ENCODE results near the gene FAM47C.
"Not testable (repeated sequence)": the region's sequence is repeated elsewhere in the genome, so short reads cannot be mapped to it uniquely, and the experiment has no call there.

The FAM47C gene
- long read RNA-seq, result 0 reads

GRCh38 chrX:37008182-37008581 is at the start of gene FAM47C:
Gene FAM47C (plus strand): TSS chrX:37008366. CDS start chrX:37008411, 45 bp downstream.
- not testable (repeated sequence) for DNase-seq (ENCODE audit: low read depth in 1 of 2, low spot score in 1 of 2); H3K4me3 ChIP-seq (replicated peaks; ENCODE audit: insufficient read depth, low read length); H3K27me3 ChIP-seq (ENCODE audit: insufficient read depth, poor library complexity, severe bottlenecking); H3K27ac ChIP-seq (replicated peaks)

GRCh38 chrX:36961590-36961989 is 46.6 kb upstream of the FAM47C start:
- DNase-seq (ENCODE audit: low read depth in 1 of 2, low spot score in 1 of 2), result no peak
- Histone ChIP-seq H3K27me3 (ENCODE audit: insufficient read depth, poor library complexity, severe bottlenecking) (no peaks in the 10 kb centered on the region), H3K27ac (replicated peaks) (no peak overlapping the region), H3K4me3 (replicated peaks; ENCODE audit: insufficient read depth, low read length) (no peak overlapping the region)
- TF ChIP-seq REST (IDR thresholded peaks at IDR 0.05; ENCODE audit: insufficient replicate concordance, low read depth) (no peak), SPI1 (IDR thresholded peaks at IDR 0.05; ENCODE audit: borderline replicate concordance, low read depth) (no peak), CTCF (IDR thresholded peaks at IDR 0.05; ENCODE audit: insufficient read depth, low read length) (no peak), GABPA (IDR thresholded peaks at IDR 0.05; ENCODE audit: low read depth) (no peak), POLR2AphosphoS5 (IDR thresholded peaks at IDR 0.05; ENCODE audit: low read depth) (no peak)

GRCh38 chrX:36963069-36963808 is 44.9 kb upstream of the FAM47C start:
- H3K27ac ChIP-seq (replicated peaks), result no peak overlapping the region
- H3K27me3 ChIP-seq (ENCODE audit: insufficient read depth, poor library complexity, severe bottlenecking), result peaks cover 1% of the 10 kb centered on the region
- no peak for TF ChIP-seq CTCF (IDR thresholded peaks at IDR 0.05; ENCODE audit: insufficient read depth, low read length)
- no peak overlapping the region for H3K4me3 ChIP-seq (replicated peaks; ENCODE audit: insufficient read depth, low read length)
- DNase-seq (ENCODE audit: low read depth in 1 of 2, low spot score in 1 of 2), result no peak

- H3K4me3 ChIP-seq (replicated peaks; ENCODE audit: insufficient read depth, low read length), result no peak overlapping the region
- DNase-seq (ENCODE audit: low read depth in 1 of 2, low spot score in 1 of 2), result no peak
- H3K27ac ChIP-seq (replicated peaks), result no peak overlapping the region
- peaks cover 3% of the 10 kb centered on the region for H3K27me3 ChIP-seq (ENCODE audit: insufficient read depth, poor library complexity, severe bottlenecking)
- TF ChIP-seq GABPA (IDR thresholded peaks at IDR 0.05; ENCODE audit: low read depth) (no peak), REST (IDR thresholded peaks at IDR 0.05; ENCODE audit: insufficient replicate concordance, low read depth) (no peak), CTCF (IDR thresholded peaks at IDR 0.05; ENCODE audit: insufficient read depth, low read length) (no peak), POLR2AphosphoS5 (IDR thresholded peaks at IDR 0.05; ENCODE audit: low read depth) (no peak), SPI1 (IDR thresholded peaks at IDR 0.05; ENCODE audit: borderline replicate concordance, low read depth) (no peak)
These were observed 44.3 kb upstream of the FAM47C start for GRCh38 chrX:36963852-36964251.

Data from HL-60 (cell line).